Measurements from ENCODE around the gene ZNF280B.

- TF ChIP-seq CTCF (IDR thresholded peaks at IDR 0.05; ENCODE audit: poor library complexity) (no peak), EZH2phosphoT487 (IDR thresholded peaks at IDR 0.05; ENCODE audit: low read depth, severe bottlenecking, unreplicated experiment) (no peak)
Measured at GRCh38 chr22:22545084-22545483, 36.5 kb upstream of the ZNF280B start.

Data from hepatocyte (in vitro differentiated cells).